DOHH2 (cell line): Measurements from ENCODE around the gene GPC6.

Experiments used
- H3F3A ChIP-seq: fragments of 200-600 bp; sonication (generic), shearing (Covaris generic); 2 replicates; pipeline ENCODE4 v1.6.0; 2016; ENCODE audit warnings: antibody characterized with exemption, mild to moderate bottlenecking; ENCODE audit not compliant: control insufficient read depth, insufficient read depth
- H3K27ac ChIP-seq: fragments of 200-600 bp; sonication (generic); 2 replicates; pipeline ENCODE4 v1.5.1; 2014; ENCODE audit warnings: low read depth, mild to moderate bottlenecking, low read length, moderate library complexity
- H3K27me3 ChIP-seq: fragments of 200-600 bp; sonication (generic); 2 replicates; pipeline ENCODE4 v1.6.1; 2014; ENCODE audit warnings: mild to moderate bottlenecking, low read length, mixed read lengths; ENCODE audit not compliant: control insufficient read depth
- H3K36me3 ChIP-seq: fragments of 200-600 bp; sonication (generic); 2 replicates; pipeline ENCODE4 v1.6.1; 2014; ENCODE audit warnings: mild to moderate bottlenecking, low read length, moderate library complexity, mixed read lengths; ENCODE audit not compliant: control insufficient read depth
- H3K4me1 ChIP-seq: fragments of 200-600 bp; sonication (generic); 2 replicates; pipeline ENCODE4 v1.6.1; 2014; ENCODE audit warnings: mild to moderate bottlenecking, low read length, mixed read lengths; ENCODE audit not compliant: control insufficient read depth
- H3K4me2 ChIP-seq: fragments of 200-600 bp; sonication (generic); 2 replicates; pipeline ENCODE4 v1.6.0; 2014; ENCODE audit warnings: mild to moderate bottlenecking, low read length, moderate library complexity
- H3K4me3 ChIP-seq: fragments of 200-600 bp; sonication (generic); 2 replicates; pipeline ENCODE4 v1.5.1; 2014; ENCODE audit warnings: mild to moderate bottlenecking, low read length, mixed read lengths
- H3K79me2 ChIP-seq: fragments of 200-600 bp; sonication (generic); 2 replicates; pipeline ENCODE4 v1.6.1; 2014; ENCODE audit warnings: mild to moderate bottlenecking, low read length, mixed read lengths; ENCODE audit not compliant: control insufficient read depth
- H3K9me2 ChIP-seq: fragments of 200-600 bp; sonication (generic); replicated peaks from 2 replicates; pipeline ENCODE4 v1.6.1; 2014; ENCODE audit warnings: mild to moderate bottlenecking, low read length, mixed read lengths; ENCODE audit not compliant: control insufficient read depth
- H3K9me3 ChIP-seq: fragments of 200-600 bp; sonication (generic); 2 replicates; pipeline ENCODE4 v1.6.1; 2014; ENCODE audit warnings: antibody characterized with exemption, low read length, mixed read lengths; ENCODE audit not compliant: control insufficient read depth, insufficient read depth
- H4K20me1 ChIP-seq: fragments of 200-600 bp; sonication (generic); 2 replicates; pipeline ENCODE4 v1.6.0; 2014; ENCODE audit warnings: low read depth, mild to moderate bottlenecking, antibody characterized with exemption, low read length, moderate library complexity; ENCODE audit not compliant: control insufficient read depth, insufficient read depth
- CTCF ChIP-seq: fragments of 200-600 bp; sonication (generic); IDR thresholded peaks from one replicate; pipeline ENCODE4 v1.5.1; 2014; ENCODE audit warnings: antibody characterized with exemption, mild to moderate bottlenecking, low read depth, low read length; ENCODE audit not compliant: poor library complexity, severe bottlenecking
- EZH2phosphoT487 ChIP-seq: fragments of 200-600 bp; sonication (generic); IDR thresholded peaks from 2 replicates; pipeline ENCODE4 v1.6.1; 2017; ENCODE audit warnings: borderline replicate concordance, mild to moderate bottlenecking, antibody characterized with exemption, low read length, moderate library complexity, mixed read lengths

The GPC6 gene

GRCh38 chr13:94061301-94061700 is 834.7 kb downstream of the GPC6 start:
- no peak for TF ChIP-seq CTCF
- TF ChIP-seq EZH2phosphoT487, result no peak
- H3K36me3 ChIP-seq, result no peaks in the 10 kb centered on the region
- no peaks in the 10 kb centered on the region for H3K4me1 ChIP-seq
- no peak overlapping the region for H3K4me3 ChIP-seq
- no peaks in the 10 kb centered on the region for H4K20me1 ChIP-seq
- no peak overlapping the region for H3K27ac ChIP-seq
- no peaks in the 10 kb centered on the region for H3F3A ChIP-seq
- no peaks in the 10 kb centered on the region for H3K9me2 ChIP-seq
- H3K27me3 ChIP-seq, result no peaks in the 10 kb centered on the region
- H3K79me2 ChIP-seq, result no peaks in the 10 kb centered on the region
- H3K4me2 ChIP-seq, result no peak overlapping the region
- H3K9me3 ChIP-seq, result no peaks in the 10 kb centered on the region

GRCh38 chr13:94063096-94063495 is 836.5 kb downstream of the GPC6 start:
- TF ChIP-seq EZH2phosphoT487 (no peak), CTCF (no peak)
- H3K4me1 ChIP-seq, result no peaks in the 10 kb centered on the region

GRCh38 chr13:94063848-94064247 is 837.2 kb downstream of the GPC6 start:
- no peaks in the 10 kb centered on the region for H3F3A ChIP-seq
- no peaks in the 10 kb centered on the region for H3K79me2 ChIP-seq
- no peaks in the 10 kb centered on the region for H3K4me1 ChIP-seq
- no peaks in the 10 kb centered on the region for H4K20me1 ChIP-seq
- no peaks in the 10 kb centered on the region for H3K27me3 ChIP-seq
- no peak overlapping the region for H3K4me3 ChIP-seq
- no peaks in the 10 kb centered on the region for H3K9me3 ChIP-seq
- H3K4me2 ChIP-seq, result no peak overlapping the region
- H3K27ac ChIP-seq, result no peak overlapping the region
- H3K36me3 ChIP-seq, result no peaks in the 10 kb centered on the region
- no peak for TF ChIP-seq CTCF
- TF ChIP-seq EZH2phosphoT487, result no peak
- no peaks in the 10 kb centered on the region for H3K9me2 ChIP-seq

More at GRCh38 chr13:94063096-94063495, 836.5 kb downstream of the GPC6 start:
- Histone ChIP-seq H3K36me3 (no peaks in the 10 kb centered on the region), H3K27me3 (no peaks in the 10 kb centered on the region), H3K9me2 (no peaks in the 10 kb centered on the region), H3F3A (no peaks in the 10 kb centered on the region), H3K4me3 (no peak overlapping the region), H3K79me2 (no peaks in the 10 kb centered on the region), H3K9me3 (no peaks in the 10 kb centered on the region), H3K27ac (no peak overlapping the region), H3K4me2 (no peak overlapping the region), H4K20me1 (no peaks in the 10 kb centered on the region)

GRCh38 chr13:94065741-94066140 is 839.1 kb downstream of the GPC6 start:
- no peaks in the 10 kb centered on the region for H3K27me3 ChIP-seq
- H3F3A ChIP-seq, result no peaks in the 10 kb centered on the region
- no peaks in the 10 kb centered on the region for H3K79me2 ChIP-seq
- H3K27ac ChIP-seq, result no peak overlapping the region
- no peak overlapping the region for H3K4me2 ChIP-seq
- H3K9me3 ChIP-seq, result no peaks in the 10 kb centered on the region
- no peak for TF ChIP-seq EZH2phosphoT487
- TF ChIP-seq CTCF, result no peak
- H3K4me3 ChIP-seq, result no peak overlapping the region
- H4K20me1 ChIP-seq, result no peaks in the 10 kb centered on the region
- no peaks in the 10 kb centered on the region for H3K4me1 ChIP-seq
- H3K9me2 ChIP-seq, result no peaks in the 10 kb centered on the region
- no peaks in the 10 kb centered on the region for H3K36me3 ChIP-seq
